GM18951 (cell line): ENCODE data around the gene SORL1.
A peak's percentile ranks its signal among the peaks of the same experiment; 100 is the strongest.
"Not testable (repeated sequence)": the region's sequence is repeated elsewhere in the genome, so short reads cannot be mapped to it uniquely, and the experiment has no call there.

ENCODE experiments used
- POLR2A ChIP-seq: IDR thresholded peaks from 4 replicates; pipeline ENCODE4 v1.6.1; 2011; ENCODE audit warnings: mild to moderate bottlenecking; ENCODE audit not compliant: insufficient read length, insufficient read depth; ENCODE audit errors: extremely low read depth
- in situ Hi-C: fragments of 300-500 bp; cut with MboI; formaldehyde crosslinking; loops from one replicate; pipeline ENCODE4 v1.12.0; 2022; ENCODE audit warnings: low sequenced_read_pairs, mixed read lengths, inconsistent platforms; ENCODE audit not compliant: unreplicated experiment

SORL1 gene

DNA sequence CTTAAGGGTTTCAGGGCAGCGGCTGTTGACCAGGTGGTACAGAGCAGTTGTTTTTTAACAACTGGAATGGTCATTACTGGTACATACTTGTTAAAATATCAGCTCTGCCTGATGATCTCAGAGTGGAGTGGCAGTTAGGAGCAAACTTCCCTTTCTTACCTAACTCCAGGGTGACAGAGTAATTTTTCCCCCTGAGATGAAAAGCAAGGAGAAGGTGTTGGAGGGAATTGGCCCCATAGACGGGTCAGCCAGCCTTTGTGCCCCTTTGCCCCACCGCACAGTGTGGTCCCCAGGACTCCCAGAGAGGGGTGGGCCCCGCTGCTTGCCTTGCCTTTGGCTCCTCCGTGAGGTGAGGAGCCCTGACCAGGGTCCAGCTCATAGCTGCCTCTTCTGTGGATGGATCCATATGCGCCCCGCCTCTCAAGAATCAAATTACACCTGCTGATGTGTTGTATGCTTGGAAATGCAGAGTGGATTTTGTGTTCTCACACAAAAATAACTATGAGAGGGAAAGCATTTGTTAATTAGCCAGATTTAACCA lies 27.7 kb downstream of the SORL1 start:
- in situ Hi-C loops, result no loop called here
- no peak for TF ChIP-seq POLR2A

DNA sequence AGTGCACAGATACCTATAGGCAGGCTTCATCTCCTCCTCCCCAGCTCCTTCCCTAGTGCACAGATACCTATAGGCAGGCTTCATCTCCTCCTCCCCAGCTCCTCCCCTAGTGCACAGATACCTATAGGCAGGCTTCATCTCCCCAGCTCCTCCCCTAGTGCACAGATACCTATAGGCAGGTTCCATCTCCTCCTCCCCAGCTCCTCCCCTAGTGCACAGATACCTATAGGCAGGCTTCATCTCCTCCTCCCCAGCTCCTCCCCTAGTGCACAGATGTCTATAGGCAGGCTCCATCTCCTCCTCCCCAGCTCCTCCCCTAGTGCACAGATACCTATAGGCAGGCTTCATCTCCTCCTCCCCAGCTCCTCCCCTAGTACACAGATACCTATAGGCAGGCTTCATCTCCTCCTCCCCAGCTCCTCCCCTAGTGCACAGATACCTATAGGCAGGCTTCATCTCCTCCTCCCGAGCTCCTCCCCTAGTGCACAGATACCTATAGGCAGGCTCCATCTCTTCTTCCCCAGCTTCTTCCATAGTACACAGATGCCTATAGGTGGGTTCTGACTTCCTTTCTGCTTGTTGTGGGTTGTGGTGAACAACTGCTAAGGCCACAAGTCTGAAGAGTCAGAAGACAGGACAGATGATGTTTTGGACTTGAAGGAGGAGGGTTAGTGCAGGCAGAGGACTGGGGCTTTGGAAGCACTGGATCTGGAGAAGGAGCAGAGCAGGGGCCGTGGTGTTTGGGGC lies 29.5 kb downstream of the SORL1 start:
- in situ Hi-C loops, result not testable (repeated sequence)

DNA sequence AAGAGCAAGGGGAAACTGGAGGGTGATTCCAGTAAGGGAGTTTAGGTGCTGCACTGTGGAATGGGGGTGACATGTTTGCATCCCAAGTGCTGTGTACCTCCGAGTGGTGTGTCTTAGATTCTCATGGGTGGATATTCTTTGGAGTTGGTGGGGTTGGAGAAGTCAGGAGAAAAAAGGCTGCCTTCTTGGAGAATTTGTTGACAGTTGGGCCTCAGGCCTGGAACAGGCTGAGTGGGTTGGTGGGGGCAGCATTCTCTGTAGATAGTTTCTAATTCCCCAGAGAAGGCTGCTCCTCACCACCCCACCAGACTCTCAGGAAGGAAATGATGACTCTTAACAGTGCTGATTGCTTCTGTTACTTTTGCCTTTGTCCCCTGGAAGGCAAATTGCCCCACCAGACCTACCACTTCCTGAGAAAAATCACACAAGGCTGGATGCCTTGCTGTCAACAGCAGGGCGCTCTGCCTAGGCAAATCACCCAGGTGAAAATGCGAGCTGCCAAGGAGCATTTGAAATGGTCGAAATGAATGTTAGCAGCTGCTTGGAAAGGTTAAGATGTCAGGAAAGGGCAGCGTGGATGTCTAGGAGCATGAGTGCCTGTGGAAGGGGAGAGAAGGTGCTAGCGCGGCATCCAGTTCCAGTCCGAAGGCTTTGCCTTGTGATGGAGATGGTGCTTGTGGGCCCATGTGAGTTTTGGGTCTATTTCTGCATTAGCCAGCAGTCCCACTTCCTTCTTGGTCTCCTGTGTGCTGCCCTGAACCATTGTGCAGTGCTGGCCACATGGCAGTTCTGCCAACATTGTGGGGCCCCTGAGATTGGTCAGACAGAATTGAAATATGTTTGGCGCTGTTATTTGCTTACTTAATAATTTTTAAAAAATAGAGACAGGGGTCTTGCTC lies 30.4 kb downstream of the SORL1 start:
- peak; percentile 52 for TF ChIP-seq POLR2A
- in situ Hi-C loops, result no loop called here

DNA sequence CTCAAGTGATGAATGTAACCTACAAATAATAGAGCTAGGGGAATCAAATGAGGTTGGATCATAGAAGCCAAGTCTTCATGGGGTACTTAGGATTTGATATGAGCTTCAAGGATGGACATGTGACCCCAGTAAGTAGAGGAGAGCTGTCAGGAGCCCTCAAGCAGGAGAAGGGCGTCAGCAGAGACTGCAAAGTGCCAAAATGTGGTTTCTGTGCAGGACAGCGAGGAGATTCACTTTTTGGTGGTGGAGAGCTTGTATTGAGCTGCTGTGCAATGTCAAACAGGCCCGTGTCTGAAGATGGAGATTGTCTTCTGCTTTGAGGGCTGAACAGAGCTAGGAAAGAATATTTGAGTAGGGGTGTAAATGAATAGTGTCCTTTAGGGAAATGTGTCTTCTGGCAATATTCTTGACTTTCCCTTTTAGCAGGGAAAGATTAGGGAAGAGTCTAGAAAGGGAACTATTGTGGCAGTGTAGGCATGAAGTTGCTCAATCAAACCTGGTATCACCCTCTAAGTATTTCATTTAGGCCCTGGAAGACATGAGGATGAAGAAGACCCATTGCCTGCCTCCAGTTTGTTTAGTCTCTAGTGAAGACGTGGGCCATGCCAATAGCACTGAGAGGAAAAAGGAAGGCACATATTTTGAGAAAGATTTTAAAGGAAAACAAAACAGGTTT lies 31.8 kb downstream of the SORL1 start:
- no peak for TF ChIP-seq POLR2A
- in situ Hi-C loops, result no loop called here

DNA sequence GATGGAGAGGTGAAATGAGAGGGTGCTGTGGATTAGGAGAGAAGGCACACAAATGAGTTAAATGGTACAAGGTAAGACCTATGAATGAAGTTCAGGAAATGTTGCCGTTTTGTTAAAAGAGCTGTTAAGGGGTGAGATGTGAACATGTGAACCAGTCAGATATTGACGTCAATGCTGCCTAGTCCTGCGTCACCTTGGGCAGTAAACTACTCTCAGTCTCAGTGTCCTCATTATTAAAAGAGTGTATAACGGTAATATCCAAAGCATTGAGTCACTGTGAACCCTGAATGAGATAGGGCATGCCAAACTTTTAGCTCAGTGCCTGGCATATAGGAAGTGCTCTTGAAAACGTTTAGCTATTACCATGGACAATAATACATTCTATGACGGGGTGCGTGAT lies 33.1 kb downstream of the SORL1 start:
- no peak for TF ChIP-seq POLR2A
- in situ Hi-C loops, result no loop called here

DNA sequence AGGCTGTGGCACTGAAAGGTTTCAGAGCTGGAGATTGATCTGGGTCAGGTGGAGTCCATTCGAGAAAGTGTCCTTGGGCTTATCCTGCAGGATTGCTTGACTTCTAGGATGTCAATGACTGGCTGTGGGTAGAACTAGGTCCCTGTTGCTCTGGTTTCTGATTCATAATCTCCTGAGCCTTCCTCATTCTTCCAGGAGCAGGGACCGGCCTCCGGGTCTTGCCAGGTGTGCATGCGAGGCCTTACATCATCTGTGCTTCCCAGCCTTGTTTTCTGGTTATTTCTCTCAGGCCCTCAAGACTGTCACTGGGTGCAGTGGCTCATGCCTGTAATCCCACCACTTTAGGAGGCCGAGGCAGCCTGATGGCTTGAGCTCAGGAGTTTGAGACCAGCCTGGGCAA lies 33.9 kb downstream of the SORL1 start:
- in situ Hi-C loops, result no loop called here
- TF ChIP-seq POLR2A, result no peak

DNA sequence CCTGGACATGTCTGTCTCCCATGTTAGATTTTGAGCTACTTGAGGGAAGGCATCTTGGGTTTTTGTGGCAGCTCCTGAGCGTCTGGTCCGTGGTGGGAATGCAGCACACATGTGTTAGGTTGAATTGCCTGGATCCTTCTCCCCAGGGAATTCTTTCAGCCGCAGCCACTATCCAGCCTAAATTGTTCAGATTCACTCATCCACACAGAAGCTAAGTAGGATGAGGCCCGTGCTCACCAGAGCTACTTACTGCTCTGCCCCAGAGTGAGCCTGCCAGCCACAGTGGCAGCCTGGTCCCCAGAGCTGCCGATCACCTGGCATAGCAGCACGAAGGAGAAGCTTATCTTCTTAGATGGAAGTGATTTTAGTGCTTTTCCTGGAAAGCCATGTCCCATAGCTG lies 35.1 kb downstream of the SORL1 start:
- in situ Hi-C loops, result no loop called here
- TF ChIP-seq POLR2A, result no peak

DNA sequence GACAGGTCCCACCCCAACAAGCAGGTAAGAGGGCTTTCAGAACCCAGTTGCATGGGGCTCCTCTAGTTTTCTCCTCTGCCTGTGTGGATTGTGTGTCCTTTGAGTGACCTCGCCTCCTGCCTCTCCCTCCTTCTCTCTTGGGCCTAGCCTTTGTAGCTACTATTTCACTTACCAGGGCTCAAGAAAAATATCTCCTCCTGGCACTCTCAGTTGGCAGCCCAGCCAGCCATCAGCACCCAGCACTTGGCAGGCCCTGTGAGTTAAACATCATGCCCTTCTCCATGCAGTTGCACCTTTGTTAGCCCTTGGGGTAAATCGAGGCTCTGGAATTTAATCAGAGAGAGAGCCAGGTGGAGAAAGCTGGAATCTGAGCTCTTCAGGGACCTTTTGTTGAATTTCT lies 36.1 kb downstream of the SORL1 start:
- TF ChIP-seq POLR2A, result no peak
- in situ Hi-C loops, result no loop called here

DNA sequence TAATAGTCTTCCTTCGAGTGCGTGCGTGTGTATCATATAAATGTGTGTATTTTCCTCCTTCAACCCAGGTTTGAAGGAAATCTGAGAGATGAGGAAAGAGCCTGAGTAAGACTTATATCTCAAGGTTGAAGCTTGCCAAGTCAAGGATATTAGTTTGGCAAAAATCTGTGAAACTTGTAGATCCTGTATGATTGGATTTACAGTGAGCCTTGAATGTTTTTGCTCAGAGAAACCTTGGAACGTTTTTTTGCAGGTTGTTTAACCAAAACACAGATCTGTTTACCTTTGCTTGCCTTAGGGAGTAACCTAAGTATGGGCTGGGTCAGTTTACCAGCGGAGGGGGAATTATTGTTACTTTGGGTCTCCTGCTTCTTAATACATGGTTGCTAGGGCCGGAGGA lies 36.5 kb downstream of the SORL1 start:
- no peak for TF ChIP-seq POLR2A
- in situ Hi-C loops, result no loop called here

DNA sequence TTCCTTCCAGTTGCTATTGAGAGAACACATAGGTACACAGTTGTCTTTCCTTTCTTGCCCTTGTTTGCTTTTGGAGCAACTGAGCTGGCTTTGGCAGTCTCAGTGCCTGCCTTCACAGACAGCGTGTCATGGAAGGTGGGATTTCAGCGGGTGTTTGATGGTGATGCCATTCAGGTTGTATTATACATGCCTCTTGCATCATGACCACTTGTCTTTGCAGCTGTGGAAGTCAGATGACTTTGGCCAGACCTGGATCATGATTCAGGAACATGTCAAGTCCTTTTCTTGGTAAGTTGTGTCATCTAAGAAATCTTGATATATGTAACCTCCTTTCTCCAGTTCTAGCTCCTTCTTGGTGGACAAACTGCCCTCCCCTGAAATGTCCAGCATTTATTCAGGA lies 37.7 kb downstream of the SORL1 start:
- no peak for TF ChIP-seq POLR2A
- in situ Hi-C loops, result no loop called here

DNA sequence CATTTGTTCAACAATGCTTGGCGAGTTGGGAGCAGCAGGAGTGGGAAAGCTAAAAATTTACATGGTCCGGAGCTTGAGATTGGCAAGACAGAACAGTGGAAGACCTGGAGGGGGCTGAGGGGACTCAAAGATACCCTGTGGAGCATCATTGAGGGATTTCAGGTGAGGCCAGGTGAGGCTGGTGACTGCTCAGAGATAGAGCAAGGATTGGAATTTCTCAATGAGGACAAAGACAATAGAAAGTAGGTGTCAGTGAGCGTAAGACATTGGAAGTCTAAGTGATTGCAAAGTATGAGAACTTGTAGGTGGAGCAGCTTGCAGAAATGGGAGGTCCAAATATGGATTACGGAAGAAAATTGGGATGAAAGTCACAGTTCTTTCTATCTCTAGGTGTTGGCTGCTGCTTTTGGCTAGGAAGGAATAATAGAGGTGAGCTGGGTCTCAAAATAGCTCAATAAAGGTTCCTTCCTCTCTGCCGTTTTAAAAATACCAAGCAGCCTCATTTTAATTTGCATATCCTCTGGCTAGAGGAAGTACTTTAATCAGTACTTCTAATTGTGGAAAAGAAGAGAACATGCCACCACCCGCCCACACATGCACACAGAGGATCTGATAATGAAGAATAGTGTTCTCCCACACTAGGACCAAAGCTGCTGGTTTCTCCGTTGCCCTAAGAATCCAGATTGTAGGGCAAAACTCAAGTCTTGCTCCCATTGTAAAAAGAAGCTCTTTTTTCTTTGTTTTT lies 42.4 kb downstream of the SORL1 start:
- peak; percentile 21 for TF ChIP-seq POLR2A
- in situ Hi-C loops, result no loop called here

DNA sequence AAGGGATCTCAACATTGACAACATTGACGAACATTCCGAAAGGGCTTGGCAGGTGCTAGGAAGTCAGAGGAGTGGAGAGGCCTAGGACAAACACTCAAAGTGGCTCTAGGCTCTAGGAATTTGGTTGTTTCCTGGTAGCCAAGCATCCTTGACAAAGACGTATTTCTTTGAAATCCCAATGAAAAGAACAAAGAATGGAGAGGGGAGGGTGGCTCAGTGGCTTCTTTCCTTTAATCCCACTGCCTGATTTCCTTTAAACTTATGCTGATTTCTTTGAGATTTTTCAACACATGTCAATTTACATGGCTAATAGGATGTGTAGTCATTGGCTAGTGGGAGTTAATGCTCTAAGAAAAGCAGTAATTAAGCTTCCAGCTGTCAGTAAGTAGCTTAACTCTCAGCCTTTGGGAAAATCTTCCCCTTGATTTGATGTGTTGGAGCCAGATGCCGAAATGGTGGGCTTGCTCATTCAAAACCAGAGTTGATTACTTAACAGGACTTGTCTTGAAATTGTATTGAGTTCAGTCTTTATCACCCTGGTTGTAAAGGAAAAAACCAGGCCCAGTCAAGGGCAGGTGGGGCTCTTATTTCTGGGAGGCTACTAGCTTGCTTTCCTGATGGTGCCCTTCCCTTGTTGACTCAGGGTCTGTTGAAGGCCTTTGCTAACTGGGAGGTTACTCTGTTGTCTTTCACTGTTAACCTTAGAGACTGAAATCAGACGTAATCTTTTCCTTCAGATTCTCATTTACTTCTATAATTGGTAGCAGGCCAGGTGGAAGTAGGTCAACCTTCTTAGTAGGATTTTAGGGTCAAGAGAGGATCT lies 45.3 kb downstream of the SORL1 start:
- in situ Hi-C loops, result no loop called here
- TF ChIP-seq POLR2A, result no peak

DNA sequence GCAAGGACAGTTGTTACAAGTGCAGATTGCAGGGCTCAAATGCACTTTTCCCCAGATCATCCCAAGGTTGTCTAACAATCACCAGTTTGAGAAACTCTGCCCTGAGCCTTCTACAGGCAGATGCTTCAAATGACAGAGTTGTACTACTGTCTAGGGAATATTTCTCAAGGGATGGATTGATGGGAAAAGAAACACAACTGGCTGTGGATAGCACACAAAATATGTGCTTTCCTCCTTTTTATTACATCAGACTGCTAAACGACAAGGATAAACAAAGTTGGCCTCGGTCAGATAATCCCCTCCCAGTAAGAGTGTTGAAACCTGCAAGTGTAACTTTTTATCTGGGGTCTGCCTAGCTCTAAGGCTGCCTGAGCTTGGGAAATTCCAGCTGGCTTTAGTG lies 47.3 kb downstream of the SORL1 start:
- no peak for TF ChIP-seq POLR2A
- in situ Hi-C loops, result no loop called here
